Activated naive CD4-positive, alpha-beta T cell treated with anti-CD3 and anti-CD28 coated beads, Interleukin-2, amount 50 U/mL, for 72 hours (primary cell): ENCODE results near the gene P2RX1. TPM values are rescaled to one million over a fixed set of nuclear protein-coding genes. Genes with fewer than 3 reads are reported as not detected.
A peak's percentile ranks its signal among the peaks of the same experiment; 100 is the strongest.
"Not testable (repeated sequence)": the region's sequence is repeated elsewhere in the genome, so short reads cannot be mapped to it uniquely, and the experiment has no call there.

ENCODE experiments used
- ATAC-seq, 2 donors: fragments of 150-1000 bp; cut with Tn5 transposase; 2 replicates each; pipeline ENCODE4 v1.10.0; 2021; ENCODE audit warnings: mild to moderate bottlenecking in 2 of 2, moderate library complexity in 2 of 2
- DNase-seq, 2 donors: peaks; one replicate each; pipeline ENCODE4 v3.0.0; 2021 to 2022; ENCODE audit warnings: low spot score in 2 of 2
- H3K27ac Mint-ChIP-seq, 2 donors: one replicate each; pipeline ENCODE4 v1.8.0; 2022; ENCODE audit warnings: mild to moderate bottlenecking in 2 of 2, mixed read lengths in 2 of 2
- H3K36me3 Mint-ChIP-seq, 2 donors: one replicate each; pipeline ENCODE4 v1.8.0; 2022; ENCODE audit warnings: mixed read lengths in 2 of 2
- H3K9me3 Mint-ChIP-seq, 2 donors: one replicate each; pipeline ENCODE4 v1.8.0; 2022; ENCODE audit warnings: mixed read lengths in 2 of 2
- total RNA-seq, 2 donors: library from RNA; stranded (reverse); gene quantifications; one replicate each; pipeline ENCODE4 v1.2.3, GENCODE V29; 2022

The P2RX1 gene
- total RNA-seq, 2 donors from 2014 or later: 0.14 to 1.5 TPM

- ATAC-seq: no peak
- Mint-ChIP-seq H3K27ac (no peak overlapping the region), H3K9me3 (no peaks in the 10 kb centered on the region), H3K36me3 (no peaks in the 10 kb centered on the region)
- no peak for DNase-seq
These were observed 39.4 kb upstream of the P2RX1 start for GRCh38 chr17:3955673-3955988.

- ATAC-seq: no peak
- H3K9me3 Mint-ChIP-seq: no peaks in the 10 kb centered on the region
- no peaks in the 10 kb centered on the region for H3K36me3 Mint-ChIP-seq
- no peak for DNase-seq
- no peak overlapping the region for H3K27ac Mint-ChIP-seq
These were observed 38.9 kb upstream of the P2RX1 start for GRCh38 chr17:3954976-3955672.

DNA sequence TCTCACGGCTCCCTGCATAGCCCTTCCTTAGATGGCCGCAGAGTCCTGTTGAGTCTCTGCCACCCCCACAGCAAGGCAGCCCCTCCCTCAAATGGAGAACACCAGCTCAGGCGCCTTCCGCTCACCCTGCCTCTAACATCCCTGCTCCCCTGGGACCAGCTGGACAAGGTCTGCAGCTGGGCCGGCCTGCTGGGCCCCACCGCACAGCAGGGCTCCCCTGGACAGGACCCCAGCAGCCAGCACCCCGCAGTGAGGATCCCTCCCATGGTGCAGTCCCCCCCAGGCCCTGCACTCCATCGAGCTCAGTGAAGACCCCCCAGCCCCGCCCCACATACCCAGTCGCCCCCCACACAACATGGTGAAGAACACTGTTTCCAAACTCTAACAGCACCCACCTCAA lies 37.8 kb upstream of the P2RX1 start:
- H3K27ac Mint-ChIP-seq: no peak overlapping the region
- H3K36me3 Mint-ChIP-seq: peaks cover 0 to 4% of the 10 kb centered on the region in 2 donors
- ATAC-seq: no peak
- no peaks in the 10 kb centered on the region for H3K9me3 Mint-ChIP-seq
- DNase-seq: no peak

DNA sequence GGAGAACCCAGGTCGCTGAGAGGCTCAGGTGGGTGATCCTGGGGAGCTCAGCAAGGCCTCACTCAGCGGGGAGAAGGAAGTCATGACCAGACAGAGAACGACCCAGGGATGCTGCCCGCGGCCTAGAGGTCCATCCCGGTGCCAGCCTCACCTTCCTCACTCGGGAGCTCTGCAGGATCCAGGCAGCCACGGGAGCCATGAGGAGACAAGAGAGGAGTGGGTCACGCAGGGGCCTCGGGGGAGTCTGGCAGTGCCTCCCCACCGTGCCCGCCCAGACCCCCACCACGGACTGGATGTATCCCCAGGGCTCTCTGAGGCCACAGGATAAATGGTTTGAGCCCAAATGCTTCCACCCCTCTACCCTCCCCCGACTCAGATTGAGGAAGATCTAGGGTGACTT lies 37.3 kb upstream of the P2RX1 start:
- Mint-ChIP-seq H3K27ac (peak overlapping the region in 1 of 2 donors; percentile 65), H3K9me3 (no peaks in the 10 kb centered on the region), H3K36me3 (peaks cover 0 to 4% of the 10 kb centered on the region in 2 donors)
- DNase-seq: no peak
- no peak for ATAC-seq

GRCh38 chr17:3952186-3952585 lies 35.9 kb upstream of the P2RX1 start:
- peaks cover 0 to 7% of the 10 kb centered on the region in 2 donors for H3K36me3 Mint-ChIP-seq
- ATAC-seq: no peak
- no peak overlapping the region for H3K27ac Mint-ChIP-seq
- DNase-seq: no peak
- no peaks in the 10 kb centered on the region for H3K9me3 Mint-ChIP-seq

DNA sequence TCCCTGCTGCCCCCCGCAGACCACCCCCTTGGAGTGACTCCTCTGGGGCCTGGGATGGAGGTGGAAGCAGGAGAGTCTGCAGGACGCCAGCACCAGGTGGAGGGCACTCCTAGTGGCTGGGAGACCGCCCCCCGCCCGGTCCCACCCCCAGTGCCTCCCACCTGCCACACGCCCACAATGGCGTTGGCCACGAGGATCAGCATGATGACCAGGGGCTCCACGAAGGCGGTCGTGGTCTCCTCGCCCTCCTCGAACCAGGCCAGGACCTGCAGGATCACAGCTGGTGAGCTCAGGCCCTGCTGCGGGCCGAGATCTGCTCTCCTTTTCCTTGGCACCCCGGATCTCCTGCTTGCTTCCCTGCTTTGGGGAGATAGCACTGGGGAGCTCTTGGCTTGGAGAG lies 35.2 kb upstream of the P2RX1 start:
- no peak for ATAC-seq
- H3K9me3 Mint-ChIP-seq: no peaks in the 10 kb centered on the region
- H3K36me3 Mint-ChIP-seq: peaks cover 0 to 8% of the 10 kb centered on the region in 2 donors
- no peak for DNase-seq
- H3K27ac Mint-ChIP-seq: no peak overlapping the region

DNA sequence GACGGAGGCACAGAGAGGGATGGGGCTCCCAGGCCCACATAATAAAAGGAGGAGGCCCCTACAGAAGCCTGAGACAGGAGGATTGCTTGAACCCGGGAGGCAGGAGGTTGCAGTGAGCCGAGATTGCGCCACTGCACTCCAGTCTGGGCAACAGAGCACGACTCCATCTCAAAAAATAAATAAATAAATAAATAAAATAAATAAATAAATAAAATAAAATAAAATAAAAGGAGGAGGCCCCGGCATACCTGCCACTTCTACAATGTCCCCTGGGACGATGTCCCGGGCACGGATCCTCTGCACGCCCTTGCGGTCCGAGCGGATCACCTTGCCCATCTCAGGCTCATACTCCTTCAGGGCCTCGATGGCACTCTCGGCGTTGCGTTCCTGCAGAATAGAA lies 34.7 kb upstream of the P2RX1 start:
- ATAC-seq (no peak), DNase-seq (no peak)
- no peak overlapping the region for H3K27ac Mint-ChIP-seq
- peaks cover 0 to 8% of the 10 kb centered on the region in 2 donors for H3K36me3 Mint-ChIP-seq
- no peaks in the 10 kb centered on the region for H3K9me3 Mint-ChIP-seq

DNA sequence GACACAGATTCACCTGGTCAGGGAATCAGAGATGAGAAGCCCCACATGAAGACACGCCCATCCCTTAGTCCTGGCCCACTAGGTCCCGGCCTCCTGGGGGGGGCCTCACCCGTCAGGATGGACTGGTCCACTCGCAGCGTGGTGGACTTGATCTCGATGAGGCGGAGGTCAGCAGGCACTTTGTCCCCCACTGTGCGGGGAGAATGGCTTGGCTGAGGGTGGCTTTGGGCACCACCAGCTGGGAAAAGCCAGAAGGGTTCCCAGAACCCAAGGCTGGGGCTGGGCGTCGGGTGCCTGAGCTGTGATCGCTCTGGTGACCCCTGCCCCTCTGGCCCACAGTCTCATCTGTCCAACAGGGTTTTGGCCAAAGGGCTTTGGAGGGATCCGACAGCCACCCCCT lies 34.3 kb upstream of the P2RX1 start:
- ATAC-seq (no peak), DNase-seq (no peak)
- Mint-ChIP-seq H3K27ac (no peak overlapping the region), H3K9me3 (no peaks in the 10 kb centered on the region), H3K36me3 (peaks cover 0 to 12% of the 10 kb centered on the region in 2 donors)

DNA sequence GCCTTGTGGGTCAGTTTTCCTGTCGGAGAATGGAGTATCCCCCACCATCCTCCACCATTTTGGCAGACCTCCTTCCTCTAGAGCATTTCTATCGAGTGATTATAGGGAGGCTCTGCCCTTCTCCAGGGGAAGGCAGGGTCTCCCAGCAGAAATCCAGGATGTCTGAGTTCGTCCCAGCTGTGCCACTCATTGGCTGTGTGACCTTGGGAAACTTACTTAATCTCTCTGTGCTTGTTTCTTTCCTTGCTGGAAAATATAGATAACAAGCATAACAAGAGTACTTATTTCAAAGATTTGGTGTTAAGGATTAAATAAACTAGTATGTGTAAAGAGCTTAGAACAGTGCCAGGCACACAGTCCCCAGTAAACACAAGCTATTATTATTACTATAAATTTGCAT lies 33.2 kb upstream of the P2RX1 start:
- ATAC-seq (no peak), DNase-seq (no peak)
- peaks cover 0 to 14% of the 10 kb centered on the region in 2 donors for H3K36me3 Mint-ChIP-seq
- H3K9me3 Mint-ChIP-seq: no peaks in the 10 kb centered on the region
- no peak overlapping the region for H3K27ac Mint-ChIP-seq

GRCh38 chr17:3948551-3948950 lies 32.3 kb upstream of the P2RX1 start:
- H3K36me3 Mint-ChIP-seq: peaks cover 6 to 14% of the 10 kb centered on the region in 2 donors

GRCh38 chr17:3947318-3947810 lies 31.1 kb upstream of the P2RX1 start:
- peaks cover 6 to 14% of the 10 kb centered on the region in 2 donors for H3K36me3 Mint-ChIP-seq
- no peaks in the 10 kb centered on the region for H3K9me3 Mint-ChIP-seq
- ATAC-seq: no peak
- no peak overlapping the region for H3K27ac Mint-ChIP-seq
- no peak for DNase-seq

More at GRCh38 chr17:3948551-3948950, 32.3 kb upstream of the P2RX1 start:
- H3K27ac Mint-ChIP-seq, ATAC-seq, DNase-seq, H3K9me3 Mint-ChIP-seq: not testable (repeated sequence)

GRCh38 chr17:3946711-3947235 lies 30.5 kb upstream of the P2RX1 start:
- ATAC-seq: no peak
- H3K9me3 Mint-ChIP-seq: no peaks in the 10 kb centered on the region
- no peak overlapping the region for H3K27ac Mint-ChIP-seq
- H3K36me3 Mint-ChIP-seq: peaks cover 6 to 14% of the 10 kb centered on the region in 2 donors
- DNase-seq: no peak

- DNase-seq (peak in 1 of 2 donors; percentile 59), ATAC-seq (peak; percentile 40 to 69)
- no peaks in the 10 kb centered on the region for H3K9me3 Mint-ChIP-seq
- H3K27ac Mint-ChIP-seq: no peak overlapping the region
- peaks cover 12 to 14% of the 10 kb centered on the region in 2 donors for H3K36me3 Mint-ChIP-seq
These were observed 28.5 kb upstream of the P2RX1 start for GRCh38 chr17:3944485-3945388.

DNA sequence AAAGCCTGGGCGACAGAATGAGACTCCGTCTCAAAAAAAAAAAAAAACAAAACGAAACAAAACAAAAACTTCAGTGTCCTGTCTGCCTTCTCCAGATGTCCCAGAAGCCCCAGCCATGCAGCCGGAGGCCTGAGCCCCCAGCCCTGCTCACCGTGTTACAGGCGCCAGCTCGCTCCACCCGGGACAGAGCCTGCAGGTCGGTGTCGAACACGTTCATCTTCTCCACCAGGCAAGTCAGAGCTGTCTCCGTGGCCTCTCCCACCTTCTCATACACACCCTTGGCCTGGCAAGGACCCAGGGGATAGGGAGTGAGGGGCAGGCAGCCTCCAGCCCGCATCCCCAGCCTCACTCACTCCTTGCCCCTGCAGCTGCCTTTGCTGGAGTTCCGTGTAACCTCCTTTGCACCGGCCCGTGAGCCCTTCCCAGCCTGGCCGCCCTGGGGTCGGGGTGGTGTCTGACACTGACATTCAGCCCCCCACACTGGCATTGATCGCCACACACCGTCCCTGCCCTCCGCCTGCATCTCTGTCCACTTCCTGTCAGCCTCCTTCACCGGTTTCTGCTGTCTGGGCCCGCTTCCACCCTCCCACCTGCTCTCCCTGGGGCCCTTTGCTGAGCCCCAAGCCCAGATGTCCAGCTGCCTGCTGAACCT lies 27.1 kb upstream of the P2RX1 start:
- peak overlapping the region; percentile 38 to 85 for H3K27ac Mint-ChIP-seq
- no peak for DNase-seq
- ATAC-seq: no peak
- H3K36me3 Mint-ChIP-seq: peaks cover 15% of the 10 kb centered on the region in 2 donors
- no peaks in the 10 kb centered on the region for H3K9me3 Mint-ChIP-seq

DNA sequence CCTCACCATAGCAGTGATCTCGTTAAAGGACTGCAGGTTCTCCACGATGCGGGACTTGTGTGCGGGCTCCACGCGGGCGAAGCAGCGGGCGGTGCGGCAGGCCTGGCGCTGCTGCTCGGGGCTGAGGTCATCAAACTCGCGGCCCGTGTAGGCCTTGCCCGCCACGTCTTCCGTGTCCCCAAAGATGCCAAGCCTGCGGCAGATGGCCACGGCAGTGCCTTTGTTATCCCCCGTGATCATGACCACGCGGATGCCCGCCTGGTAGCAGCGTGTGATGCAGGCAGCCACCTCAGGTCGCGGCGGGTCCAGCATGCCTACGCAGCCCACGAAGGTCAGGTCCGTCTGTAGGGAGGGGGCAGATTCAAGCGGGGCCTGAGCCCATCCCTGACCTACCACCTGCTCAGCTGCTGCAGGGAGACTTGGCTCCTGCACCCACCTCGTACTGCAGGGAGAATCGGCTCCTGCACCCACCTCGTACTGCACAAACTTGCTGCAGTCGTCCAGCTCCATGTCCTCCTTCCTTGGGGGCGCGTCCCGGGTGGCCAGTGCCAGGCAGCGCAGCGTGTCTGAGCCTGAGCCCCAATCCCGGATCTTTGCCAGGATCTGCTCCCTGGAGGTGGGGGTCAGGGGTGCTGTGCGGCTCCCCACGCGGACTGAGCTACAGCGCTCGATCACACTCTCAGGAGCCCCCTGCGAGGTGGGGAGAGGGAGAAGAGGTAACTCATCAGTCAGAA lies 24.9 kb upstream of the P2RX1 start:
- no peak for DNase-seq
- ATAC-seq: no peak
- no peaks in the 10 kb centered on the region for H3K9me3 Mint-ChIP-seq
- peaks cover 23% of the 10 kb centered on the region in 2 donors for H3K36me3 Mint-ChIP-seq
- H3K27ac Mint-ChIP-seq: no peak overlapping the region

DNA sequence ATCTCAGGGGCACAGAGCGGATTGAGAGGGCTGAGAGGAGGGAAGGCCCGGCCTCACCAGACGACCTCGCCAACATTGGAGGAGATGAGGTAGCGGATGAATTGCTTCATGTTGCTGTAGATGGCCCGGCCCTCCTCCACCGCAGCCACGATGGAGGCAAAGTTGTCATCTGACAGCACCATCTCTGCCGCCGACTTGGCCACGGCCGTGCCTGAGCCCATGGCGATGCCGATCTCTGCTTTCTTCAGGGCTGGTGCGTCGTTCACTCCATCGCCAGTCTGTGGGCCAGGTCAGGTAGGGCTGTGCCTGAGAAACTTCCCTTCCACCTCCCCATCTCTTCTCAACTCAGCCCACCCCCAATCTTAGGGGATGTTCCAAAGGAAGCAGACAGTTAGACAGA lies 21.1 kb upstream of the P2RX1 start:
- Mint-ChIP-seq H3K27ac (peak overlapping the region; percentile 16 to 26), H3K36me3 (peaks cover 16 to 17% of the 10 kb centered on the region in 2 donors), H3K9me3 (no peaks in the 10 kb centered on the region)
- DNase-seq (no peak), ATAC-seq (no peak)
